Ascending aorta (tissue), 2 donors: ENCODE data around the gene STMND1. TPM values are rescaled to one million over a fixed set of nuclear protein-coding genes. Genes with fewer than 3 reads are reported as not detected.
"Not testable (repeated sequence)": the region's sequence is repeated elsewhere in the genome, so short reads cannot be mapped to it uniquely, and the experiment has no call there.

Experiments
- DNase-seq, 2 donors: peaks; one replicate each; pipeline ENCODE4 v3.0.0-alpha.2; 2019; ENCODE audit warnings: low spot score in 2 of 2
- H3K27ac ChIP-seq, 2 donors: fragments of 200-600 bp; sonication (generic); one replicate each; pipeline ENCODE4 v1.5.1; 2016 to 2017; ENCODE audit warnings: mild to moderate bottlenecking in 1 of 2
- H3K27me3 ChIP-seq: fragments of 200-600 bp; sonication (generic); one replicate; pipeline ENCODE4 v1.5.1; 2017
- H3K36me3 ChIP-seq, 2 donors: fragments of 200-600 bp; sonication (generic); one replicate each; pipeline ENCODE4 v1.5.1; 2016
- H3K4me1 ChIP-seq, 2 donors: fragments of 200-600 bp; sonication (generic); one replicate each; pipeline ENCODE4 v1.5.1; 2016 to 2017; ENCODE audit warnings: mild to moderate bottlenecking in 1 of 2
- H3K4me3 ChIP-seq, 2 donors: fragments of 200-600 bp; sonication (generic); one replicate each; pipeline ENCODE4 v1.5.1; 2016 to 2017; ENCODE audit warnings: mild to moderate bottlenecking in 1 of 2
- H3K9me3 ChIP-seq, 2 donors: fragments of 200-600 bp; sonication (generic); one replicate each; pipeline ENCODE4 v1.5.1; 2016
- intact Hi-C: fragments of 100-400 bp; cut with DNase I; formaldehyde crosslinking; loops from one replicate; pipeline ENCODE4 v1.15.1; 2023
- total RNA-seq: library from RNA; depleted of rRNA; stranded (reverse); fragments of >200 nt; gene quantifications from one replicate; pipeline ENCODE4 v1.1.0, GENCODE V29; 2016
- TF ChIP-seq, protein P1 (sequence below), 3 experiments: fragments of 200-600 bp in 2 of 3; fragments of 450-650 bp in 1 of 3; sonication (generic) in 2 of 3; IDR thresholded peaks; one replicate each; pipeline ENCODE4 v1.5.1; 2016 to 2019; ENCODE audit warnings: antibody characterized with exemption in 3 of 3, mild to moderate bottlenecking in 1 of 3, moderate library complexity in 1 of 3

The STMND1 gene
- total RNA-seq, 1 donor from 2014 or later = not detected

DNA sequence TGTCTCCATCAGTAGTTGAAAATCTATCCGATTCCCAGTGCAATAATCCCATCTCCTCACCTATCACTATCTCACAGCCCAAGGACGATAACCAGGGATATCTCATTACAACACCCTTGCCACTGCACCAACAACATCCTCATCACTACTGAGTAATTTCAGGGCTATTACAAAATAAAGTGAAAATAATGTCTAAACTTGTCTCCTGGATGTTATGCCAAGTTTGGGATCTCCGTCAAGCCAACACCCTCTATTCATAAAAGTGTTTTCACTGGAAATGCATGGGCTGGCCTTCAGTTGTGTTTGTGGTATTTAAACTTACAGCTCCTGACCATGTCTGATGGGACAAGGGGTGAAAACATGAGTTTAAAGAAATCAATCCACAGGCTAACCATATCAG, 42.0 kb upstream of the STMND1 start:
- TF ChIP-seq, protein P1, sequence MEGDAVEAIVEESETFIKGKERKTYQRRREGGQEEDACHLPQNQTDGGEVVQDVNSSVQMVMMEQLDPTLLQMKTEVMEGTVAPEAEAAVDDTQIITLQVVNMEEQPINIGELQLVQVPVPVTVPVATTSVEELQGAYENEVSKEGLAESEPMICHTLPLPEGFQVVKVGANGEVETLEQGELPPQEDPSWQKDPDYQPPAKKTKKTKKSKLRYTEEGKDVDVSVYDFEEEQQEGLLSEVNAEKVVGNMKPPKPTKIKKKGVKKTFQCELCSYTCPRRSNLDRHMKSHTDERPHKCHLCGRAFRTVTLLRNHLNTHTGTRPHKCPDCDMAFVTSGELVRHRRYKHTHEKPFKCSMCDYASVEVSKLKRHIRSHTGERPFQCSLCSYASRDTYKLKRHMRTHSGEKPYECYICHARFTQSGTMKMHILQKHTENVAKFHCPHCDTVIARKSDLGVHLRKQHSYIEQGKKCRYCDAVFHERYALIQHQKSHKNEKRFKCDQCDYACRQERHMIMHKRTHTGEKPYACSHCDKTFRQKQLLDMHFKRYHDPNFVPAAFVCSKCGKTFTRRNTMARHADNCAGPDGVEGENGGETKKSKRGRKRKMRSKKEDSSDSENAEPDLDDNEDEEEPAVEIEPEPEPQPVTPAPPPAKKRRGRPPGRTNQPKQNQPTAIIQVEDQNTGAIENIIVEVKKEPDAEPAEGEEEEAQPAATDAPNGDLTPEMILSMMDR (IDR thresholded peaks at IDR 0.05) = no peak
- H3K36me3 ChIP-seq = no peaks in the 10 kb centered on the region
- no peaks in the 10 kb centered on the region for H3K9me3 ChIP-seq
- H3K27me3 ChIP-seq = no peaks in the 10 kb centered on the region
- DNase-seq = no peak
- H3K27ac ChIP-seq = no peak overlapping the region
- intact Hi-C loops = no loop called here
- no peak overlapping the region for H3K4me3 ChIP-seq
- H3K4me1 ChIP-seq = no peaks in the 10 kb centered on the region

DNA sequence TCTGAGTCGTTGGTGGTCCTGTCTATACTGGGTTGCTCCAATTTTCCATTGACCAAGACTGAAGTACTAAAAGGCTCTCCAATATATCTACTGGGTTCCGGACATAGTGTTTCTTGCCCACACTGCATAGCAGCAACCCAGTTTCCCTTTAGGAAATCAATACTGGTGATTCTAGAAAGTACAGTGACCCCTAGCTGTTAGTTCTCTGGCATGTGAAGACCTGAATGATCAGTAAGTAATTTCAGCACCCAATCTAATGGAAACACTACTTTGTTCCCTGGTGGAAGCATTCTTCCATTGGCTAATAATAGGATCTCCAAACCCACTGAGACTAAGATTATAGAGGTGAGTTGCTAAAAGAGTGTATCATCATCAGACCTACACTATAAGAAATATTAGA, 40.8 kb upstream of the STMND1 start:
- no peak for DNase-seq
- no peaks in the 10 kb centered on the region for H3K4me1 ChIP-seq
- H3K4me3 ChIP-seq = no peak overlapping the region
- H3K27me3 ChIP-seq = no peaks in the 10 kb centered on the region
- H3K36me3 ChIP-seq = no peaks in the 10 kb centered on the region
- H3K9me3 ChIP-seq = no peaks in the 10 kb centered on the region
- TF ChIP-seq, protein P1 (IDR thresholded peaks at IDR 0.05) = no peak
- intact Hi-C loops = no loop called here
- no peak overlapping the region for H3K27ac ChIP-seq

DNA sequence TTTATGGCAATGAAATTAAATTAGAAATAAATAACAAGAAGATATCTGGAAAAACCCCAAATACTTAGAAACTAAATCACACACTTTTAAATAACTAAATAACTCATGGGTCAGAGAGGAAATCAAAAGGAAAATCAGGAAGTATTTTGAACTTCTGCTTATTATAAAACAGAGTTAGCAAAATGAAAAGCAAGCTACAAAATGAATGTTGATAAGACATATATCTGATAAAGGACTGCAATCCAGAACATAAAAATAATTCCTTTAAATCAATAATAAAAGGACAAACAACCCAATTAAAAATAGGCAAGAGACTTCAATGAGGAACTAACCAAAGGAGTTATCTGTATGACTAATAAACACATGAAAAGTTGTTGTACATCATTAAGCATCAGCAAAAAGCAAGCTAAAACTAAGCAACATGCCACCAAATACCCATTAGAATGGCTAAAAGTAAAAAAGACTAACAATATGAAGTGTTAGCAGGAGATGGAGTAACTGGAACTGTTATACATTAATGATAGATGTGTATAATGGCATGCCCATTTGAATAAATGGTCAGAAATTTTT, 38.9 kb upstream of the STMND1 start:
- no peak overlapping the region for H3K27ac ChIP-seq
- H3K27me3 ChIP-seq = no peaks in the 10 kb centered on the region
- intact Hi-C loops = no loop called here
- no peaks in the 10 kb centered on the region for H3K9me3 ChIP-seq
- no peaks in the 10 kb centered on the region for H3K36me3 ChIP-seq
- no peaks in the 10 kb centered on the region for H3K4me1 ChIP-seq
- H3K4me3 ChIP-seq = no peak overlapping the region
- no peak for DNase-seq
- TF ChIP-seq, protein P1 (IDR thresholded peaks at IDR 0.05) = no peak

DNA sequence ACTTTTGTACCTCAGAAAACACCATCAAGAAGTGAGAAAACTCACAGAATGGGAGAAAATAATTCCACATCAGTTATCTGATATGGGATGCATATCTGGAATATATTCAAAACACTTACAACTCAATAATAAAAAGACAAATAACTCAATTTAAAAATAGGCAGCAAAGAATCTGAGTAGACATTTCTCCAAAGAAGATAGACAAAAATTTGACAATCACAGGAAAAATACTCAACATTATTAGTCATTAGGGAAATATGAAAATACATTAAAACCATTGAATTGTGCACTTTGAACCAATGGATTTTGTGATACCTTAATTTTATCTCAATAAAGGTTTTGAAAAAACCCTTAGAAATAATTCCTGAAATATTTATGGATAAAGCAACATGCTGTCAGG, 36.9 kb upstream of the STMND1 start:
- Histone ChIP-seq H3K27me3 (no peaks in the 10 kb centered on the region), H3K27ac (no peak overlapping the region), H3K9me3 (peaks cover 0 to 1% of the 10 kb centered on the region in 2 donors), H3K36me3 (no peaks in the 10 kb centered on the region), H3K4me3 (no peak overlapping the region), H3K4me1 (no peaks in the 10 kb centered on the region)
- DNase-seq = no peak
- intact Hi-C loops = no loop called here
- TF ChIP-seq, protein P1 (IDR thresholded peaks at IDR 0.05) = no peak

DNA sequence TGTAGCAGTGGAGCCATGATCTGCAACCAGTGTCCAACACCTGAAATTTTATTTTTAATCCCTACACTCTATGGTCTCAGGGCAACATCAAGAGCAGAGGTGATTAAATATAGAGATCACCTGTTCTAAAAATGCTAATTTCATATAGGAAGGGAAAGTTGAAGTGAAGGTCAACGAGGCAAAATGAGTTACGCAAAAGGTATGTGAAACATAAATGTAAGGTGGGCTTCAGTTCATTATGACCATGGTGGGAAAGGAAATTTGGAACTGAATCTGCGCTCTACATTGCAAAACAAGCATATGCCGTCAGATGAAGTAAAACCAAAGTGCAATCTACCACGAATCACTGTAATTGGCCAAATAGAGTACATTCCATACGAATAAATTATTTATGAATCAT, 35.2 kb upstream of the STMND1 start:
- peaks cover 0 to 3% of the 10 kb centered on the region in 2 donors for H3K9me3 ChIP-seq
- H3K4me3 ChIP-seq = no peak overlapping the region
- H3K36me3 ChIP-seq = no peaks in the 10 kb centered on the region
- TF ChIP-seq, protein P1 (IDR thresholded peaks at IDR 0.05) = no peak
- intact Hi-C loops = no loop called here
- no peaks in the 10 kb centered on the region for H3K27me3 ChIP-seq
- H3K4me1 ChIP-seq = no peaks in the 10 kb centered on the region
- no peak for DNase-seq
- H3K27ac ChIP-seq = no peak overlapping the region

DNA sequence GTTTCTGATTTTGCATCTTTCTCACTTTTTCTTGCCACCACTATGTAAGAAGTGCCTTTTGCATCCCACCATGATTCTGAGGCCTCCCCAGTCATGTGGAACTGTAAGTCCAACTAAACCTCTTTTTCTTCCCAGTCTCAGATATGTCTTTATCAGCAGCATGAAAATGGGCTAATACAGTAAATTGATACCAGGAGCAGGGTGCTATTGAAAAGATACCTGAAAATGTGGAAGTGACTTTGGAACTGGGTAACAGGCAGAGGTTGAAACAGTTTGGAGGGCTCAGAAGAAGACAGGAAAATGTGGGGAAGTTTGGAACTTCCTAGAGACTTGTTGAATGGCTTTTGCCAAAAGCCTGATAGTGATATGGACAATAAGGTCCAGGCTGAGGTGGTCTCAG, 32.9 kb upstream of the STMND1 start:
- DNase-seq, intact Hi-C loops, H3K27ac ChIP-seq, H3K4me1 ChIP-seq, H3K27me3 ChIP-seq, H3K4me3 ChIP-seq, H3K9me3 ChIP-seq, H3K36me3 ChIP-seq: not testable (repeated sequence)

DNA sequence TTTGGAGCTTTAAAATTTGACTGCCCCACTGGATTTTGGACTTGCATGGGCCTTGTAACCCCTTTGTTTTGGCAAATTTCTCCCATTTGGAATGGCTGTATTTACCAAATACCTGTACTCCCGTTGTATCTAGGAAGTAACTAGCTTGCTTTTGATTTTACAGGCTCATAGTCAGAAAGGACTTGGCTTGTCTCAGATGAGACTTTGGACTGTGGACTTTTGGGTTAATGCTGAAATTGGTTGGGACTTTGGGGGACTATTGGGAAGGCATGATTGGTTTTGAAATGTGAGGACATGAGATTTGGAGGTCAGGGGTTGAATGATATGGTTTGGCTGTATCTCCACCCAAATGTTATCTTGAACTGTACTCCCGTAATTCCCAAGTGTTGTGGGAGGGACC, 31.4 kb upstream of the STMND1 start:
- H3K27ac ChIP-seq, H3K4me1 ChIP-seq, DNase-seq, H3K9me3 ChIP-seq, H3K27me3 ChIP-seq, H3K4me3 ChIP-seq, H3K36me3 ChIP-seq, intact Hi-C loops: not testable (repeated sequence)

DNA sequence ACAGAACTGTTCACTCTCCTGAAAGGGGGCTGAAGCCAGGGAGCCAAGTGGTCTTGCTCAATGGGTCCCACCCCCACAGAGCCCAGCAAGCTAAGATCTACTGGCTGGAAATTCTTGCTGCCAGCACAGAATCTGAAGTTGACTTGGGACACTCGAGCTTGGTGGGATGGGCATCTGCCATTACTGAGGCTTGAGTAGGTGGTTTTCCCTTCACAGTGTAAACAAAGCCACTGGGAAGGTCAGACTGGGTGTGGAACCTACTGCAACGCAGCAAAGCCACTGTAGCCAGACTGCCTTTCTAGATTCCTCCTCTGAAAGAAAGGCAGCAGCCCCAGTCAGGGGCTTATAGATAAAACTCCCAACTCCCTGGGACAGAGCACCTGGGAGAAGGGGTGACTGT, 28.3 kb upstream of the STMND1 start:
- DNase-seq, H3K4me1 ChIP-seq, H3K27ac ChIP-seq, H3K9me3 ChIP-seq, H3K36me3 ChIP-seq, H3K27me3 ChIP-seq, intact Hi-C loops, H3K4me3 ChIP-seq: not testable (repeated sequence)
